ENCODE measurements around the gene IFT22.

DNA sequence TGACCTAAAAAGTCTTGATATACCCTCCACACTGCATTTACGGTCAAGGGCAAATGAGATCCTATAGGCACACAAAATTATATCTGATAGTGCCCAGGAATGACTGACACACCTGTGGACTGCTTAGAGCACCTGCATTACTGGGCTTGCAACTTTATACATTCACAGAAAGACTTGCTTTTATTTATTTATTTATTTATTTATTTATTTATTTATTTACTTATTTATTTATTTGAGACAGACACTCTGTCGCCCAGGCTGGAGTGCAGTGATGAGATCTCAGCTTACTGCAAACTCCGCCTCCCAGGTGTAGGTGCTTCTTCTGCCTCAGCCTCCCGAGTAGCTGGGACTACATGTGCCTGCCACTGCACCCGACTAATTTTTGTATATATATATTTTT is 6.5 kb upstream of the IFT22 start:
- TF ChIP-seq, protein P1, sequence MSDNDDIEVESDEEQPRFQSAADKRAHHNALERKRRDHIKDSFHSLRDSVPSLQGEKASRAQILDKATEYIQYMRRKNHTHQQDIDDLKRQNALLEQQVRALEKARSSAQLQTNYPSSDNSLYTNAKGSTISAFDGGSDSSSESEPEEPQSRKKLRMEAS (IDR thresholded peaks at IDR 0.05; ENCODE audit: low read depth, low read length): no peak
- TF ChIP-seq CTCF (IDR thresholded peaks at IDR 0.05; ENCODE audit: low read depth, low read length) (no peak), POLR2A (IDR thresholded peaks at IDR 0.05; ENCODE audit: extremely low read depth, insufficient read length) (no peak), MYC (IDR thresholded peaks at IDR 0.05; ENCODE audit: low read depth, low read length) (no peak)
